Kidney epithelial cell (primary cell): ENCODE measurements around the gene DSCAM. TPM values are rescaled to one million over a fixed set of nuclear protein-coding genes. Genes with fewer than 3 reads are reported as not detected.

ENCODE experiments used
- DNase-seq: peaks from one replicate; pipeline ENCODE4 v3.0.0-alpha.2; 2010; ENCODE audit warnings: low read depth
- H3K27me3 ChIP-seq: 2 replicates; pipeline ENCODE4 v1.6.0; 2011; ENCODE audit warnings: low read length; ENCODE audit not compliant: control insufficient read depth, insufficient read depth
- H3K36me3 ChIP-seq: 2 replicates; pipeline ENCODE4 v1.5.1; 2011; ENCODE audit warnings: low read length; ENCODE audit not compliant: control insufficient read depth, insufficient read depth
- H3K4me3 ChIP-seq: 2 replicates; pipeline ENCODE4 v1.5.1; 2011; ENCODE audit warnings: low read depth, mild to moderate bottlenecking, control low read depth, low read length
- total RNA-seq: library from RNA; depleted of rRNA; stranded (reverse); fragments of >200 nt; gene quantifications from 2 replicates; pipeline ENCODE4 v1.2.3, GENCODE V29; 2015
- TF ChIP-seq, protein P1 (sequence below): IDR thresholded peaks from 2 replicates; pipeline ENCODE4 v1.5.1; 2011; ENCODE audit warnings: mild to moderate bottlenecking, moderate library complexity, low read length, control low read depth, inconsistent platforms; ENCODE audit not compliant: insufficient read depth, poor library complexity, severe bottlenecking

The DSCAM gene
- total RNA-seq, 1 donor from 2014 or later: 0.21 TPM

DNA sequence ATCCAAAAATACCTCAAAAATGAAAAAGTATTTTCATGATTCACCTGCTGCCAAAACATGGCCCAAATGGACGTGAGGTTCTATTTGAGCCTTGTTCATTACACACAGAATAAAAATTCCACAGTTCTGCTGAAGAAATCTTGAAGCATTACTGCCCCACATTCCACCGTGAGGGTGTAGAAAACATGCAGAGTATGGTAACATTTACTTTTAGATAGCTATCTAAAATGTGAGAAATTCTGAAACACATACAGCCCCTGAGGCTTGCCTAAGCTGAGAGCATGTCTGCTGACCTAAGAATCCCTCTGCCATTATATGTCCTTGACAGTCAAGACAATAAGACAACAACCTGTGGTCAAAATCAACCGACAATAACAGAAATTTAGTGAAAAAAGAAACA is 186.5 kb downstream of the DSCAM start:
- no peaks in the 10 kb centered on the region for H3K36me3 ChIP-seq
- DNase-seq: no peak
- TF ChIP-seq, protein P1, sequence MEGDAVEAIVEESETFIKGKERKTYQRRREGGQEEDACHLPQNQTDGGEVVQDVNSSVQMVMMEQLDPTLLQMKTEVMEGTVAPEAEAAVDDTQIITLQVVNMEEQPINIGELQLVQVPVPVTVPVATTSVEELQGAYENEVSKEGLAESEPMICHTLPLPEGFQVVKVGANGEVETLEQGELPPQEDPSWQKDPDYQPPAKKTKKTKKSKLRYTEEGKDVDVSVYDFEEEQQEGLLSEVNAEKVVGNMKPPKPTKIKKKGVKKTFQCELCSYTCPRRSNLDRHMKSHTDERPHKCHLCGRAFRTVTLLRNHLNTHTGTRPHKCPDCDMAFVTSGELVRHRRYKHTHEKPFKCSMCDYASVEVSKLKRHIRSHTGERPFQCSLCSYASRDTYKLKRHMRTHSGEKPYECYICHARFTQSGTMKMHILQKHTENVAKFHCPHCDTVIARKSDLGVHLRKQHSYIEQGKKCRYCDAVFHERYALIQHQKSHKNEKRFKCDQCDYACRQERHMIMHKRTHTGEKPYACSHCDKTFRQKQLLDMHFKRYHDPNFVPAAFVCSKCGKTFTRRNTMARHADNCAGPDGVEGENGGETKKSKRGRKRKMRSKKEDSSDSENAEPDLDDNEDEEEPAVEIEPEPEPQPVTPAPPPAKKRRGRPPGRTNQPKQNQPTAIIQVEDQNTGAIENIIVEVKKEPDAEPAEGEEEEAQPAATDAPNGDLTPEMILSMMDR: no peak

DNA sequence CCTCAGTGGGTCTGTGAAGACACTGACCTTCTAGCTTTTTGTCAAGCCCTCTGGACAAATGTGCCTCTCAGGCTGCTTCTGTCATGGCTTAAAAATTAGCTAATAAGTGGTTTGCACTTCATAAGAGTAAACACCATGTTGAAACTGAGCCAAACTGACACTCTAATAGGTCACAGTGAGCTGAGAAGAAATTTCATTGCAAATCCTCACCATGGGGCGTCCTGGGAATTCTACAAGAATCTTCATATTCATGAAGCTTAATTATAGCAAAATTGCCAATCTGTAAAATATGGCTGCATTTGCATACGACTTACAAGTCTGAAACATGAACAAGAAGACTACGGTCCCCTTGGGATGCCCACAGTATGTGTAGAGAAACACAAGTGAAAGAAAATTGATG is 188.6 kb downstream of the DSCAM start:
- no peaks in the 10 kb centered on the region for H3K36me3 ChIP-seq
- no peak for DNase-seq

More for the DNA sequence above, 186.5 kb downstream of the DSCAM start:
- Histone ChIP-seq H3K4me3 (no peak overlapping the region), H3K27me3 (no peaks in the 10 kb centered on the region)

DNA sequence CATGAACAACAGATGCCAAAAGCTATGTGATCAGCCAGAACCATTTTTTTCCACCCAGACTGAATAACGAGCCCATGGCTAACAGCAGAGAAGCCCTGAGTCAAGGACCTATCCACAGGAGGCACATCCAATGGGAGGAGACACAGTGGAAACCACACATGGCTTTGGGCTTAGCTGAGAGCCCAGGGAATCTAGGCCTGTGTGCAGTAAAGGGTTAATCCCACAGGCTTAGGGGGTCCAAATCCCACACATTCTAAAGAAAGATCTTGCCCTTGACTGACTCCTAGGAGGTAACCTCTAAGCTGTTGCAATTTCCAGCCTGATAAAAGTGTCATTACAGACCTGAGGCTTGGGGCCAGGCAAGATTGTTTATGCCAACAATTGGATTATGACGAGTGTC is 194.5 kb downstream of the DSCAM start:
- no peak for DNase-seq

More for the DNA sequence above, 188.6 kb downstream of the DSCAM start:
- no peaks in the 10 kb centered on the region for H3K27me3 ChIP-seq
- no peak overlapping the region for H3K4me3 ChIP-seq
- TF ChIP-seq, protein P1: no peak

GRCh38 chr21:40647706-40648105 is 199.3 kb downstream of the DSCAM start:
- H3K27me3 ChIP-seq: no peaks in the 10 kb centered on the region
- no peak for DNase-seq
- TF ChIP-seq, protein P1: no peak

More for the DNA sequence above, 194.5 kb downstream of the DSCAM start:
- Histone ChIP-seq H3K4me3 (no peak overlapping the region), H3K27me3 (no peaks in the 10 kb centered on the region), H3K36me3 (no peaks in the 10 kb centered on the region)
- TF ChIP-seq, protein P1: no peak

GRCh38 chr21:40646651-40647050 is 200.3 kb downstream of the DSCAM start:
- no peak overlapping the region for H3K4me3 ChIP-seq
- no peaks in the 10 kb centered on the region for H3K27me3 ChIP-seq
- no peaks in the 10 kb centered on the region for H3K36me3 ChIP-seq
- TF ChIP-seq, protein P1: no peak
- no peak for DNase-seq

More at GRCh38 chr21:40647706-40648105, 199.3 kb downstream of the DSCAM start:
- no peak overlapping the region for H3K4me3 ChIP-seq
- no peaks in the 10 kb centered on the region for H3K36me3 ChIP-seq

DNA sequence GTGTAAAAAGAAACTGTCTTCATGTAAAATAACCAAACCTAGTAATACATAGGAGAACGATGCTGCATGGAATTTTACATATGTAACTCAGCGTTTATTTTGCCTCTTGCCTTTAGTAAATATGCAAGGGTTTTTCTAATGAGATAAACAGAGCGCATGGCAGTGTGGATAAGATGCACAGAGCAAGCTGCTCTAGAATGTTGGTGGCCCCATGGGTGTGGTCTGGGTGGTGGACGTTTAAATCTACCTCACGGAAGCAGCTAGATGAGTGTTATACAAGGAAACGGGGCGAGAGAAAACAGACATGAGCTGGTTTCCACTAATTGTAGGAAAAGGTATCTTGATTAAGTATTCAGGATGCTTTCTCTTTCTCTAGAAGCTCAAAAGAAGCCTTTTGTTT is 205.9 kb downstream of the DSCAM start:
- DNase-seq: no peak
- TF ChIP-seq, protein P1: no peak
- no peaks in the 10 kb centered on the region for H3K27me3 ChIP-seq
- H3K36me3 ChIP-seq: no peaks in the 10 kb centered on the region
- H3K4me3 ChIP-seq: no peak overlapping the region
